Prostate gland (tissue), 2 donors: ENCODE measurements around the gene SWAP70.

Experiments
- CTCF ChIP-seq, 4 experiments: fragments of 200-600 bp in 2 of 4; fragments of 450-650 bp in 2 of 4; sonication (generic) in 2 of 4; IDR thresholded peaks; 1 replicate in 3 of 4; 2 replicates in 1 of 4; pipeline ENCODE4 v1.5.1; 2016 to 2019; ENCODE audit warnings: antibody characterized with exemption in 4 of 4, mild to moderate bottlenecking in 2 of 4, moderate library complexity in 2 of 4
- POLR2A ChIP-seq: fragments of 450-650 bp; IDR thresholded peaks from one replicate; pipeline ENCODE4 v1.6.1; 2016; ENCODE audit warnings: antibody characterized with exemption, mild to moderate bottlenecking
- POLR2AphosphoS5 ChIP-seq: sonication (generic); formaldehyde crosslinking; IDR thresholded peaks from one replicate; pipeline ENCODE4 v1.6.1; 2017; ENCODE audit warnings: antibody characterized with exemption

GRCh38 chr11:9633679-9634078 lies 30.2 kb upstream of the SWAP70 start:
- TF ChIP-seq POLR2A (no peak), CTCF (IDR thresholded peaks at IDR 0.05) (no peak), POLR2AphosphoS5 (no peak)
